ENCODE data around the gene PRKG1.
"Not testable (repeated sequence)": the region's sequence is repeated elsewhere in the genome, so short reads cannot be mapped to it uniquely, and the experiment has no call there.

Gene PRKG1

DNA sequence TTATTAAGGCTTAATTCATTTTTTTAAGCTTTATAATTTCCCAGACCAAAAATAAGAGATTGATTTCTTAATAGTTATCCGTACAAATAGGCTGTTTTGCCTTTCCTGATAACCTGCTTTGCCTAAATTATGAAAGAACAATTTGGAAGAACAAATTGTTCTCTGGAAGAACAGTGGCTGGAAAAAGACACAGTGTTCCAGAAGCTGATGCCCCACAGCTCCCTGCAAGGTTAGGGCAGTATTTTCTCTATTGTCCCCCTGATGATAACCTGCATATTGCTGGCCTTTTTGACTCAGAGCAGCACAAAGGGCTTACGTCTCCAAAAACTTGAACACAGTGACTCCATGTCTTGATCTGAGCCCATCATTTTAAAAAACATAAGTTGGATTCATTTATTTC, 473.7 kb downstream of the PRKG1 start:
- DNase-seq = no peak

DNA sequence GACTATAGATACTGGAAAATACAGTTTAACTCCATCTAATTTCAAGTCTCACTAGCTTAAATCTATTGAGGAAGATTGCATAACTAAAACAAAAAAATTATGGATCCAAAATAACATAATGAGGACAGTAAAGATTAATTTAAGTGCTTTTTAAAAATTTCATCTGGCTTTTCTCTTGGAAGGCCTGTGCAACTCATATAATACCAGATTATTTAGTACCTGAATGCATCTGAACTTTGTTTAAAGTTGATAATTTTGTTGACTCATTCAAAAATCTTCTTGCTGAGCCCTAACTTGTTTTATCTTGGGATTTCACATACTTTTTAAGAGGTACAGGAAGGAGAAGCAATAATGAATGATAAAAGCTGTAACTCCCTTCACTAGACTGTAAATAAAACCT, 478.6 kb downstream of the PRKG1 start:
- no peak for DNase-seq

DNA sequence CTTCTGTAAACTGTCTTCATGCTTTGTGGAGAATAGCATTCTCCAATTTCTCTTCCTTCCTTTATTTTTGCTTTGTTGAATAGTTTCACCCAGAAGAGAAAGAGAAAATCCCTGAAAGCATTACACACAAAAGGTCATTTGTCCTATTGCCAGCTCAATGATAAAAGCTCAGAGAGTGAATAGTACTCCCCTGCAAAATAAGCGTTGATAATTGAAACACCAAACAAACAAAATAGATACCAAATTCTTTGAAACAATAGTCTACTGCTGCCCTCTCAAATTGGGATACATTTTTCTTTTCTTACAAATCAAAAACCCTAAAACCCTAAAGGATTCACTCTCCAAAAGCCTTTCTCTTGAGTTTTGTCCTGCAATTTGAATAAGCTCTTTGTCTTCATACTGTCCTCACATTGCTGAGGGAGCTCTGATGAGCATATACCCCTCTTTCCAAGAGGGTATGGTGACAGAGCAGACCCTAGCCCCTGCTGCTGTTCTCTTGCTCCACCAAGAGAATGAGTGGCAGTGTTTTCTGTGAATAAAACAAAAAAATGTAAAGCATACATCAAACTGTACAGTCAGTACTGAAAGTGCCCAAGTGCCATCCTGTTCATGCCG, 490.7 kb downstream of the PRKG1 start:
- no peak for DNase-seq

DNA sequence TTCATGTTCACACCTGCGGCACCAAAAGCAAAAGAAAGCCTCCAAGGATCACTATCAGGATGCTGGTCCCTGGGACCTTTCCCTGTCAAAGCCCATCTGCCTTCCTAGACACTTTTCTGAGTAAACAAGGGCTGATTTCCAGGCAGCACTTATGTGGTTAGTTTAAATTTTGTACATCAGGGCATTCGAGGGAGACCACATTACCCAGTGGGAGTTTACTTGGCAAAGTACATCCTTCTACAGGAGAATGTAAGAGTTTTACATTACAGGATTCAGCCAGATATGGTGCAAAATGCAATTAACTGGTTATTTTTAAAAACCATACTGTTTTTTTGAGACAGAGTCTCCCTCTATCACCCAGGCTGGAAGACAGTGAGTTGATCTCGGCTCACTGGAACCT, 493.0 kb downstream of the PRKG1 start:
- DNase-seq = no peak

DNA sequence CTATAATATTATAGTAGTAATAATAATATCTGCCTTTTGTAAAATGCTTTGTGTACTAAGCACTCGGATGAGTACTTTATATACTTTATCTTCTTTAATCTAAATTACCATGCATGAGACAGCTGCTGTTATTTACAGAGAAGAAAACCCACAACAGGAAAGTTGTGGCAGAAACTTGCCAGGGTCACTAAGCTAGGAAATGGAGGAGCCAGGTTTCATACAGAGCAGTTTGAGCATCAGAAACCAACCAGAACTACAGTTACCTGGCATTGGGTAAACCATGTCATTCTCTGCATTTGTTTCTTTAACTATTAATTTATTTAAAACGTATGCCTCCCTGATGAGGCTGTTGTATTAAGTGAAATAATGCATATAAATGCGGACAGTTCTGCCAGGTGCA, 495.2 kb downstream of the PRKG1 start:
- no peak for DNase-seq

DNA sequence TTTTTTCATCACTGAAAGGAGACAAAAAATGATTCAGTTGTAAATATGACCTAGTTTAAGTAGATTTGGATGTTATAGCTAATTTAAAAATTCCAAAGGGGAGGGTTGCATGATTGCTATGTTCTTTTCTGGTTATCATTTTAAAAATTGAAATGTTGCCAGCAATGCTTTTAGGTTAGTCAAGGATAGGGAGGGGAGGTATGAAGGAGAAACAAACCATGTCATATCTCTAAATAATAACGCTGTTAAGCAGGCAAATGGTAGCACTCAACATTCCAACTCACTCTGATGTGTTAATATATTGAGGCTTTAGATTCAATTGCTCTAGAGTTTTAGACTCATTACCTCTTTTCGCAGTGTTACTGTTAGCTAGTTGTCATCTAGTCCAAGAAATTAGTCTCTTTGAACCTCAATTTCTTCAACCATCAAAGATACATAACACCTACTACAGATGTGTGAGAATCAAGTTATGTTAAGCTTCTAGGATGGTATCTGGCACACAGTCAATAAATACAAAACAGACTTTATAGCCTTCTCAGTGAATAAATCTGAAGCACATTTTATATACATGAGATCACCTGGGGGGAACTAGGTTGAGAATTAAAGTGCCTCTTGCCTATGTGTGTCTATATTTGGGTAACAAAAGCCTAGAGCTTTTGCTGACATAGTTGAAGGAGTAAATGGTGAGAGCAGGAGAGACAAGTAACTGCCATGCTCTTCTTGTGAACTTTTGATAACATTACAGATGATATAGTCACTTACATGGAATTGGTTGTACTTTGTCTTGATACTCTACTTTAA, 500.2 kb downstream of the PRKG1 start:
- DNase-seq = no peak

DNA sequence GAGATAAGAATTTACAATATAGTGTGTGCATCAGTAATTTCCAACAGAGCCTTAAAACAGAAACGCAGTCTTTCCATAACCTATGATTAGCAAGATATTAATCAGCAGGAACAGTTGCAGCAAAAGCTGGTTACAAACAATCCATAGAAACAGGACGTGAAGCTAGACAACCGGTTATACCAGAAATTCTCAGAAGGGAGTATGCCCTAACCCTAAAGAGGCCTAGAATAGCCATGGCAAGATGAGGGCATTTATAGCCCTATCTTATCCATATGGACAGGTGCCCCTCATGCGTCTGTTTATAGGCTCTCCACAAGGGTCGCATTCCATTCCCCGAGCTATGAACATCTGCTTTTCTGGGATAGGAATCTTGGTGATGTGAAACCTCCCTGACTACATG, 506.9 kb downstream of the PRKG1 start:
- DNase-seq = not testable (repeated sequence)

DNA sequence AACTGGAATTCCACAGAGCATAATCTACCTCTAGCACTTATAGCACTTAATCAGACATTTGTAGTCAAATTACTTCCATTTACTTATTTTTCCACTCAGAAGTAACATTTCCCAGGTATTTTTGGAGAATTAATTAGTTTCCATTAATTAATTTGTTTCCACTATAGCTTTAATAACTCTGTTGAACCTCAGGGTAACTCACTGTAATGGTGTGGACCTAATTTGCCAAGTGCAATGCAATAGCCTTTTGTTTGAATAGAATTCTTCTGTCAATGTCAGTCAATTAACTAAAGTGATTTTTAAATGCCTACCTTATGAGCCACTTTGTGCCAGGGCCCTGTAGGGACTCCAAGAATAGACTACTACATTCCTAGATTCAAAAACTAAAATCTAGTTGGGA, 509.7 kb downstream of the PRKG1 start:
- no peak for DNase-seq

DNA sequence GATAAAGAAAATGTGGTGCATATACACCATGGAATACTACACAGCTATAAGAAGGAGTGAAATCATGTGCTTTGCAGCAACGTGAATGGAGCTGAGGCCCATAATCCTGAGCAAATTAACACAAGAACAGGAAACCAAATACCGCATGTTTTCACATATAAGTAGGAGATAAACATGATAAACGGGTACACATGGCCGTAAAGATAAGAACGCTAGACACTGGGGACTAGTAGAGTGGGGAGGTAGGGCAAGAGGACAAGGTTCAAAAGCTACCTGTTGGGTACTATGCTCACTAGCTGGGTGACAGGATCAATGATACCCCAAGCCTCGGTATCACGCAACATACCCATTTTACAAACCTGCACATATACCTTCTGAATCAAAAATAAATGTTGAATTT, 511.5 kb downstream of the PRKG1 start:
- DNase-seq = no peak

DNA sequence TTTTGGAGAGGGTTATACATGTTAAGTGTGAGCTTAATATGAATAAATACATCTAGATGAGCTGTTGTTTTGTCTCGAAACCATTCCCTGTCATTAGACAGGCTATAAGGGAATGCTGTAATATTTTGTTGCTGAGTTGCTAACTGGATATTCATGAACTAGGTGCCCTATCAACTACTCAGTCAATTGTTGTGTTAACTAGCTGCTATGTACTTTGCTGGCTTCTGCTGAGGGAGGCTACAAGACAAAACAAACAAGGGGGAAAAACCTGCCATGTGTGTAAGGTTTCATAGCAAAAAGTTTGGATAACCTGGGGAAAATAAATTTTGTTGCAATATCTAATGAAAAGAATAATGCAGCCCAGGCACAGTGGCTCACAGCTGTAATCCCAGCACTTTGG, 514.7 kb downstream of the PRKG1 start:
- DNase-seq = no peak

DNA sequence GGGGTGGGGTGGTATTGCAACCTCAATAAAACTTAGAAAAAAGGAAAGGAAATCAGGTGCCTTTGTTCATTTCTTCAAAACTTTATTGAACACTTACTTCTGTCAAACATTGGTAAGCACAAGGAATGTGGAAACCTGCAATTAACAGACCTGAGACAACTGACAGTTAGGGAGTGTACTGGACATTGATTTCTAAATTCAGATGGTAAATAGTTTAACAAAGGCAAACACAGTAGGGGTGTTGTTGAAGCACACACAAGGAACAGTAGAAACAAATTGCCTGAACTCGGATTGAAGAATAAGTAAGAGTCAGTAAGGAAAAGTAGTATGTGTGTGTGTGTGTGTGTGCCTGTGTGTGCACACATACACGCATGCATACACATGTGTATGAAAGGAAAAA, 516.5 kb downstream of the PRKG1 start:
- no peak for DNase-seq

DNA sequence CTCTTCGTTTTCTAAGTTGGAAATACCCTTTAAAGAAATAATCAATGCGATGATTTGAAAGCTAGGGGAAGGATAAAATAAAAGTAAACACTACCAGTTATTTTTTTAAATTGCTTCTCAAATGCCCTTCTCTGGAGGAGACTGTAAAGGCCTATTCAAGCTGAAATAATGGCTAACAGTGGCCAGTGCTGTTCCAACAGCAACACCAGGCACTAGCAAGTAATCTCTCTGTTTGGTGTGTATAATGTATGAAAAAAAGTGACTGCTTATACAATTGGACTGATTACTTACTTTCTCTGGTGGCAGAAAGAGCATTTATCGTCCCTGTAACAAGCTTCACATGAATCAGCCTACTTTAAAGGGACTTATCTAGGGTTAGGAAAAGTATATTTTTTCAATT, 522.4 kb downstream of the PRKG1 start:
- no peak for DNase-seq

DNA sequence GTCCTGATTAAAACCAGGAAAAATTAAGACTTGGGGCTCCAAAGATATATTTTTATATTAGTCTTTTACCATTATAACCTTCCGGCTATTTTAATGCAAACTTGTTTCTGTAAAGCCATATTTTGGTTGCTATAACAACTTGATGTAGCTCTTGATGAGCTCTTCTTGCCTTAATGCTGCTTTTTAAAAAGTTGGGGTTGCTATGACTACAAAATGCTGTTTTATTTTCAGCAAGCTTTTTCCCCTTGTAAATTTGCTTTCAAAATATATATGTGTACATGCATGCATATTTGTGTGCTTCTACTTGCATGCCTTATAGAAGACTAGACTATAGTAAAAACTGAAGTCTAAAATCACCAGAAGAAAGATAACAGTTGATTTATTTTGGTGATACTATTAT, 525.4 kb downstream of the PRKG1 start:
- no peak for DNase-seq

DNA sequence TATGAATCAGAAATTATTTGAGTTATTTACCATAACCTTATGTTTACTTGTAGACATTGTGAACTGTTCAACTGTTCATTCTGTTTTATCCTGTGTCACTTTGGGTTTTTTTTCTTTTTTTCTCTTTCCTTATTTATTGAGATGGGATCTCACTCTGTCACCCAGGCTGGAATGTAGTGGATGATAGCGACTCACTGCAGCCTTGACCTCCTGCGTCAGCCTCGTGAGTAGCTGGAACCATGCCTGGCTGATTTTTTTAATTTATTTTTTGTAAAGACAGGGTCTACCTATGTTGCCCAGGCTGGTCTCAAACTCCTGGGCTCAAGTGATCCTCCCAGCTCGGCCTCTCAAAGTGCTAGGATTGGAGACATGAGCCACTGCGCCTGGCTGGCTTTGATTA, 528.0 kb downstream of the PRKG1 start:
- DNase-seq = no peak

DNA sequence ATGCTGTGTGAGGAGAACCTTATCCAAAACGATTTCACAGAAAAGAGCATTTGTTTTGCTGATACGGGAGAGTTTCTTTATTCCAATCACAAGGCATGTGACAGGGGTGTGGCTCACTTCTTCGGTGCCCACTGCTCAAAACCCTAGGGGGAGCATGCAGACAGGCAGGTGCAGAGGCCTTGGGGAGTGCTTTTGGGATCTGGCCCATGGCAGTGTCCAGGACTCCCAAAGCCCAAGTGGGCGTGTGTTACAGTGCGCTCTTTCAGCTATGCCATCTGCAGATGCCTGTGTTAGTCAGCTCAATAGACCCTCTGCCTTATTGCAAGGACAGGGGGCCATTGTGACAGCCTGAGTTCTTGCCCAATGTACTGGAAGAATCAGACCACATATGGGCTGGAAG, 530.3 kb downstream of the PRKG1 start:
- DNase-seq = no peak

DNA sequence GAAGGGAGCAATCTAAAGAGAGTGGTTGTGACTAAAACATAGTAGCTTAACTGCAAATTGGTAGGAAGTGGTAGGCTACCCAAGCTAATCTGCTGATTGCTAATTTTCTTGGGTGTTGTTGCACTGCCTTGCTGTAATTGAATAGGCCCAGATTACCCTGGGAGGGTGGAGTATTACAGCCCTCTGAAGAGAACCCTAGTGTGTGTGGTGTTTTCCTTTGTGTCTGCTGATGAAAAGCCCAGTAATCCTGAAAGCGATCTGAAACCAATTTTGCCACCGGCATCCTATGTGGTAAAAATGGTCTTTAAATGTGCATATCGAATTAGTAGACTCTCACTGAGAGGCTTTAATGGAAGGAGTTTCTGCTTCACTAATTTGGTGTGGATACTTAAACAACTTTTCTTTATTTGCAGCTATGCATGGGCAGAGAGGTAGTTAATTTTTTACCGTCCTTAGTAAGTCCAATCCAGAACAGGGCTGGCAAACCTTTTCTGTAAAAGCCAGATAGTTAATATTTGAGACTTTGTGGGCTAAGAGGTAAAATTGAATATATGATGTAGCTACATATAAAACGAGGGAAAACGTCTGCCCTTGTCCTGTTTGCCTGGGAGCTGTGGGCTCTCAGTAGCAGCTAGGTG, 532.7 kb downstream of the PRKG1 start:
- DNase-seq = no peak

DNA sequence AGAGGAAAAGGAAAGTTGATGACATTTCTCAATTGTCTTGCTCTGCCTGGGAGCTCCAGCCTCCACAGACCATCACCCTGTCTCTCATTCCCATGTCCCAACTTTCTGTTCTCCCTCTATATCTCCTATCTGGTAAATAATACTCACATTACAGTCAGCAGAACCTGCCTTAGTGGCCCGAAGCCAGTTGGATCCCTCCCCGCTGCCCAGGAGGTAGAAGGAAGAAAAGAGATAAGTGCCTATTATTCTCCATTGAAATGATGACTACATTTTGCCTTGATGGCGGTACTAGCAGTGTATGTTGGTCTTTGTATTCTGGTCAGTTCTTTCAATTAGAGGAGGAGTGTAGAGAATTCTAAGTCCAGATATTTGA, 533.2 kb downstream of the PRKG1 start:
- no peak for DNase-seq

DNA sequence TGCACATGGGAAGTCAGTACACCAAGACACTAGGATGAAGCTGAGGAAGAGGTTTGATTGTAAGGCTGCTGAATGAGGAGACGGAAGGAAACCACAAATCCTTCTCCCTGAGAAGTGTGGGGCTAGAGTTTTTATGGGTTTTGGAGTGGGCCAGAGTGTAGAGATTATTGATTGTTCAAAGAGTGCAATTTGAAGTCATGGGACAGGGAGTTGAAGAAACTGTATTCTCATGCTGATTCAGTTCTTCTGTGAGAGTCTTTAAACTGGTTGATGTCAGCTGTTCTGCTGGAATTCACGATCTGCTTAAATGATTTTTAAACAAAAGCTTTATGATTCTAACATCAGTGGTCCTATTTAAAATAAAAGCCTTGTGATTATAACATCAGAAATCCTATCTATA, 533.9 kb downstream of the PRKG1 start:
- no peak for DNase-seq

DNA sequence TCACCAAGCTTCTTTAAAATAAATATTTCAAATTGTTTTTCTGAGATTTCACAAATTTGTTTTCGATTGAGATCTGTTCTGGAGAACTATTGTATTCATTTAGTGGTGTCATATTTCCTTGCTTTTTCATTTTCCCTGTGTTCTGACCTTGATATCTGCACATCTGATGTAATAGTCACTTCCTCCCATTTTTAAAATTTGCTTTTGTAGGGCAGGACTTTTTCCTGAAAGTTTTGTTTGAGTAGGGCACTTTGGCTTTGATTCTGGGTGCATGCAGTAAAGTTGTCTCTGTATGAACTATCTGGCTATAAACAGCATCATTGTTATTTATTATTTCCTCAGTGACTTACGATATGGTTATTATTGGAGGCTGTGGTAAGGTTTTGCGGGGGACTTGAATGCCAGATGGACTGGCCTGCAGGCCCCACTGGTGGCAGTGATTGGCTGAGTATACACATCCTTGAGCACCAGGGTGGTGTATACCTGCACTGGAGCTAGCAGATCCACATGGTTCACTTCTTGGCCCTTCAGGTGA, 541.5 kb downstream of the PRKG1 start:
- DNase-seq = no peak

DNA sequence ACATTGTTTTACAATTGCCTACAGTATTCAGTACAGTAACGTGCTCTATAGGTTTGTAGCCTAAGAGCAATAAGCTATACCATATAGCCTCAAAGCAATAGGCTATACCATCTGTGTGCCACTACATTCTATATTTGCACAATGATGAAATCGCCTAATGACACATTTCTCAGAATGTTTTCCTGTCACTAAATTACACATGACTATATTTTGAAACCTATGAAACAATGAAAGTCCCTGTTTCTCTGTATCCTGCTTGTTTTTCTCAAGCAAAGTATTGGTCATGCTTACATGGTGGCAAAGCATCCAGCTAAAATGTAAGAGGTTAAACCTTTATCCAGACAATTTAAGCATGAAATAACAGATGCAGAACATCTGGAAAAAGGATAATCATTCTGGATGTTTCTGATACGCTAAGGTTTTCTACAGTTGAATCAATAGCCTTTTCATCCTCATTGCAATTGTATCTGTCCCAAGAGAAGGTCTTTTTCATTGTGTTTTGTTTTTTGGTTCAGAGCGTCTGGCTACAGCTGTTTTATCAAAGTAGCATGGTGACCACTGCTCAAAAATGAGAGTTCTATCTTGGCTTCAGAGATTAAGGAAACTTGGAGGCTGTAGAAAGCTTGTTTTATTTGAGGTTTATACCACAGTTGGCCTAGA, 543.4 kb downstream of the PRKG1 start:
- no peak for DNase-seq

DNA sequence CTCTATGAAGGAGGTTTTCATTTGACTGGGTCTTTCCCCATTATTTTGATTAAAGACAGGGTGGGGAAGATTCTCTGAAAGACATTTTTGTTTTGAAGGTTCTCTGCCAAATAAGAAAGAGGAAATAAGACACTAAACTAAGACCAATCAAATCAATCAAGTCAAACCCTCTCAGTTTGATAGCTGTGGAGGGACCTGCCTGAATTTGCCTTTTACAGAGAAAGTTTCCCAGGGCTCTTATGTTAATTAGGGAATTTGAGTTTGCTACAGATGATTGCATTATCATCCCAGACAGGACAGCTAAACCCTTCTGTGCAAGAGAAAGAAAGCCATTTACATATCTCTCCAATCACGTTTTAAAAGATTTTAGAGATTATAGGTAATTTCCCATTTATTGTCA, 545.1 kb downstream of the PRKG1 start:
- DNase-seq = no peak

DNA sequence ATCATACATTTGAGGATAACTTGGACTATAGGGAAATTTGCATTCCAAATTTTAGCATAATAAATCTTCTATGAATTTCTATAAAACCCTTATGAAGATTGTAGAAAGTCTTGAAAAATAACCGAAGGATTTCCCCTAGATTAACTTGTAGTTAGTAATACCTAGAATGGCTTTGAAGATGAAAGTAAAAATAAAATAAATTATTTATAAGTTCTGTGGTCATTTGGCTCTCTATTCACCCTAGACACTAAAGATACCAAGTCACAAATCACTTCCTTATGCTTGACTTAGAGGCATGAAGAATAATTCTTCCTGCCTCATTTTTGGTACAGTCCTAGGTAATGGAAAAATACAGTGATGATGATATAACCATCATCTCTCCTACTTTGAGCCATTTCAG, 545.8 kb downstream of the PRKG1 start:
- no peak for DNase-seq

DNA sequence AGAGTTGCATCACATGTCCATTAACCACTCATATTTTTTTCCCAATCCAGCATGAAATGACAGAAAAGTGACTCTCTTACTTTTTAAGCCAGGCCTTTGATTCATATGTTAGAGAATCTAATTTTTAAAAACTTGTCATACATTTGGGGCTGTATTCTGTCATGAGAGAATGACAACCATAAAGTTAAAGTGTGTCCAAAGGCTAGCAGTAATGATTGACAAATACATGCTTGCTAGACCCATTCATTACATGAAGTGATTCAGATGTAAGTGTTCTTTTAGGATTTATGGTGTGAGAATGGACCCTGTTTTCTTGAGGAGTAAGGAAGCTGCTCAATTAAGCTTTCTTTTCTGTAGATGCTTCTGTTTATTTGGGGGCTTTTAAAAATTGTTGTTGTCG, 549.7 kb downstream of the PRKG1 start:
- no peak for DNase-seq

Data from activated naive CD4-positive, alpha-beta T cell treated with anti-CD3 and anti-CD28 coated beads, Interleukin-2, amount 50 U/mL, for 16 hours (primary cell).